HG02938 (cell line): ENCODE results near the gene HOXC9.

Experiments used
- ATAC-seq: cut with Tn5 transposase; IDR thresholded peaks from one replicate; pipeline ENCODE4 v1.9.1; 2021; ENCODE audit warnings: mild to moderate bottlenecking, moderate library complexity; ENCODE audit not compliant: unreplicated experiment

HOXC9 gene

GRCh38 chr12:53963005-53963404, 37.0 kb upstream of the HOXC9 start:
- no peak for ATAC-seq

- no peak for ATAC-seq
These were observed 36.3 kb upstream of the HOXC9 start for GRCh38 chr12:53963434-53964314.

DNA sequence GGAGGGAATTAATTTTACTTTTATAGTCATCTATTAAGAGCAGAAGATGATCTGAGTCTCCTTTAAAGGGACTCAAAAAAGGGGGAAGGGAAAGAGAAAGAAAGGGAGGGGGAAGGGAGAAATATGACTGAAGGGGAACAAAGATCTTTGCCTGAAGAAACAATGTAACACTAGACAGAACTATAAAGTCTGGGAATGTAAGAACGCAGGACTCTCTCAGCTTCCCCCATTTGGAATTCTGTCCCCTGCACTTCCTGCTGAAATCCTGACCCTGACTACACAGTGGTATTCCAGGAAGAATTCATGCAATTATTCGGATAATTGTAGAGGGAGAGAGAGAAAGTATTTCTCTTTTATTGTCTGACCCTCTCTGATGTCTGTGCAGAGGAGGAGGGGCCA, 35.6 kb upstream of the HOXC9 start:
- ATAC-seq = no peak

DNA sequence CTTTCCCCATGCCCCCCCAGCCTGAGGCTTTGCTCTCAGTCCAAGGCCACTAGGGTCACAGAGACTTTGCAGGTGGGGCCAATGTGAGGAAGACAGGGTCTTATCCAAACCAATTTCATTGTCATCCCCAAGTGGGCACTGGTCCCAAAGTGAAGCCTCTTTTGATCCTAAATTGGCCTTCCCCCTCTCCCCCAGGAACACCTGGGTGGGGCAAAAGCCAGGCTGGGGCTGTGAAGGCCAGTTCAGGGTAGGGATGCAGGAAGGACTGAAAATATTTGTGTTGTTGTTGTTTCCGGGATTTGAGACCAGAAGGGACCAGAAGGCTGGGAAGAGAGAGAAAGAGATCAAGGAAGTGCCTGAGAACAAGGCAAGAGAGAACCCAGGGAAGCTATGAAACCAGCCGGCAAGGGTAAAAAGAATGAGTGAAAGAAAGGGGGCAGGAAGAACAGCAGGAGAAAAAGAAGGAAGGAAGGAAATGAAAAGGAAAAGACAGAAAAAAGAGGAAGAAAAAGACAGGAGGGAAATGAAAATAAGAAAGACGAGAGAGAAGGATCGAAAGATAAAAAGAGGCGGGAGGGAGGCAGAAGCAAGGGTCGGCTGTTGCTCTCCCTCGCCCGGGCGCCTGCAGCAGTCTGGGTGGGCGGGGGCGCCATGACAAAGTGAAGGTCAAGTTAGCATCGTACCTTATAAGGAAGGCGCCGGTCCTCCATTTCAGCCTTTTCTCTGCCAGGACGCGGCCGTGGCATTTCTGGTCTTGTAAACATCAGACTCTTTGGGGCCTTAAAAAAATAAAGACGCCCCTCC, 34.5 kb upstream of the HOXC9 start:
- ATAC-seq = no peak

GRCh38 chr12:53966085-53966384, 33.9 kb upstream of the HOXC9 start:
- ATAC-seq = no peak

DNA sequence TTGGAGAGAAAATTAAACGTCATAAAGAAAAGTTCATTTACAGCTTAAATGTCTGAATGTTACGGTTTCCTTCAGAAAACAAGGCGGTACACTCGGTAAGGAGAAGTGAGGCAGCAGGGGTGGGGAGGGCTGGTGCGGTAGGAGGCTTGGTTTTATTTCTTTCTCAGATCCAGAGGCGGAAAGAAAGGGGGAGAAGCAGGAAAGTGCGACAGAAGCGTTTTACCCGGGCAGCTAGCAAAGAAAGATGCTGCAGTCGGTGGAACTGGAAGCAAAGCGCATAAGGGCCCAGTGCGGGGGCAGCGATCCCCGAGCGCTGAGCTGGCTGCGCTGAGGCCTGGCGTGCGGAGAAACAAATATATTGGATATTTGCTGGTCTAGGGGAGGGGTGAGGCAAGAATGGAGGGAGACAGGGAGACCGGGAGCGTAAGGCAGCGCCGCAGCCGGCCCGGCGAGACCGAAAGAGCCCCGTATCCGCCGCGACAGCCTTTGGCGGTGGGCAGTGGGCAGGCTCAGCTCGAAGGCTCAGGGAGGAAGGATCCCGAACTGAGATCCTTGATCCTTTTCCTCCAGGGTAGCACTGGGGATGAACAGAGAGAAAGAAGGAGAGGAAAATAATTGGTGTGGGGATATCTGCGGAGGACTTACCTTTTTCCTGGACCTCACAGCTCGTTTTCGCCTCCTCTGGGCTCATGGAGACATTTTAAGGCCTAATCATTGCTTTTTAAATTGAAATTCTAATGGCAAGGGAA, 33.4 kb upstream of the HOXC9 start:
- ATAC-seq = no peak

DNA sequence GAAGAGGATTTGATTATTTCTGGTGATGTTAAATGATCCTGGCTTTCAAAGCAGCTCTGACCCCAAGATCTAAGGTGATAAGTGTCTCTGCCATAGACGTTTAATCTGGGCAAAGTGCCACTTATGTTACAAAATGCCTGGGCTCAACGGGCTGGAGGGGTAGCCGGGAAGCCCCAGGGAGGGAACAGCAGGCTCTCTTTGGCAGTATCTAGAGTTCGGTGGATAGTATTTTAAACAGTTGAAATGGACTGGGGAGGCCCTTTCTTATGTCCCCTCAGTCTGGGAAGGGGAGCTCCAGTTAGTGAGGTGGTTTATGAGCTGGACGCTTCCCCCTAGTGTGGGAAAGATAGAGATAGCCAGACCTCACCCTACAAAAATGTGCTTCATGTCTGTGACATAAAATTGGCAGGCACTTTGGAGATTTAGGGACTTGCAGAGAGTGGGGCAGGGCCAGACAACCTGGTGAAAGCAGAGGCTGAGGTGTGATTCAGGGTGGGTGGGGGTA, 32.5 kb upstream of the HOXC9 start:
- no peak for ATAC-seq

- ATAC-seq = no peak
These were observed 31.5 kb upstream of the HOXC9 start for GRCh38 chr12:53968214-53969127.

GRCh38 chr12:53969588-53970259, 30.2 kb upstream of the HOXC9 start:
- ATAC-seq = no peak

DNA sequence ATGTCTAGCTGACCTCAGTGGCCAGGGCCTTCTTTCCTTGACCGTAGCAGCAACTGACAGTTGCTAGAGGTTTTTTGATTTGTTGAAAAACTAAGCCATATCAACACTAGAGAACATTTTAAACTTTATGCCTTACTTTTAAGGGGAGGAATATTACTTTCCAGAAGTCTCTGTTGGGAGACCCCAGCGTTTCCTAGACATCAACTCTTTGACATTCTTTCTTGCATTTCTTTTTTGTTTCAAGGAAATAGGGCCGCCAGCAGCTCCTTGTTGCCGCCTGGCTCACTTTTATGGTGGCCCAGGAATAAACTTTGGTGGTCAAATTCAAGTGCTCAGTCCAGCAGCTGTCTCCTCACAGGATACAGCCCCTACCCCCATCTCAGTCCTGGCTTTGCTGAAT, 29.5 kb upstream of the HOXC9 start:
- no peak for ATAC-seq

GRCh38 chr12:53971129-53971528, 28.8 kb upstream of the HOXC9 start:
- ATAC-seq = no peak

- no peak for ATAC-seq
These were observed 28.3 kb upstream of the HOXC9 start for GRCh38 chr12:53971686-53972085.

DNA sequence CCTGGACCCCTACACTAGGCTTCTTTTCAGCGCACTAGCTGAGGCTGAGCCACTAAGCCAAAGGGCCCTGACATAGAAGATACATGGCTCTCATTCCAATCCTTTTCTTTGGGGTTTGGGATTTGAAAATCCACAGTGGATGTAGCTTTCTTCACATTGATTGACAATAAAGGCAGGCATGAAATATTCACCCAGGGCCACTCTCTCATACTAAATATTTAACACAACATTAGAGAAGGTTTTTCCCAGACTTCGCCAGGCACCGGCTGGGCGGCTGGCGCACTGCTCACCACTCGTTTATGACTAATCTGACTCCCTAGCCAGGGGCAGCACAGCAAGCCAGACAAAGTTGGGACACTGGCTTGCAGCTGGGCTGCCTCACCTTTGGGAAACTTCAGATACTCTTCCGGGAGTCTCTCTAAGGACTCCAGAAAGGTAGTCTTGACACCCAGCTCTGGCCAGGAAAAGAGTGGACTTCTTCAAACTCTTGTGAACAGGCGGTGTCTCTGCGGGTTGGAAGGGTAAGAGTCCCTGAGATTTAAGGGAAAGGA, 27.7 kb upstream of the HOXC9 start:
- no peak for ATAC-seq

- ATAC-seq = no peak
These were observed 27.2 kb upstream of the HOXC9 start, which contains the start of gene HOXC11 for GRCh38 chr12:53972722-53973235. TSS of gene HOXC11 (plus strand) at chr12:53973126. CDS start at chr12:53973242, 116 bp downstream.

DNA sequence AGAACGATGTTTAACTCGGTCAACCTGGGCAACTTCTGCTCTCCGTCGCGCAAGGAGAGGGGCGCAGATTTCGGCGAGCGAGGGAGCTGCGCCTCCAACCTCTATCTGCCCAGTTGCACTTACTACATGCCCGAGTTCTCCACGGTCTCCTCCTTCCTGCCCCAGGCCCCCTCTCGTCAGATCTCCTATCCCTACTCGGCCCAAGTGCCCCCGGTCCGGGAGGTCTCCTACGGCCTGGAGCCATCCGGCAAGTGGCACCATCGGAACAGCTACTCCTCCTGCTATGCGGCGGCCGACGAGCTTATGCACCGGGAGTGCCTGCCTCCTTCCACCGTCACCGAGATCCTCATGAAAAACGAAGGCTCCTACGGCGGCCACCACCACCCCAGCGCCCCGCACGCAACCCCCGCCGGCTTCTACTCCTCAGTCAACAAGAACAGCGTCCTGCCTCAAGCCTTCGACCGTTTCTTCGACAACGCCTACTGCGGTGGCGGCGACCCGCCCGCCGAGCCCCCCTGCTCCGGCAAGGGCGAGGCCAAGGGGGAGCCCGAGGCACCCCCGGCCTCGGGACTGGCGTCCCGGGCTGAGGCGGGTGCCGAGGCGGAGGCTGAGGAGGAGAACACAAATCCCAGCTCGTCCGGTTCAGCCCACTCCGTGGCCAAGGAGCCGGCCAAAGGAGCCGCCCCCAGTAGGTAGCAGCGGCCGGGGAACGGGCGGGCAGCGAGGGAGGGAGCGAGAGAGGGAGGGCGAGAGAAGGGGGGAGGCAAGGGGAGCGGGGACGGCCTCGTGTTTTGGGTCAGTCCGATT, 26.5 kb upstream of the HOXC9 start:
- ATAC-seq = no peak

DNA sequence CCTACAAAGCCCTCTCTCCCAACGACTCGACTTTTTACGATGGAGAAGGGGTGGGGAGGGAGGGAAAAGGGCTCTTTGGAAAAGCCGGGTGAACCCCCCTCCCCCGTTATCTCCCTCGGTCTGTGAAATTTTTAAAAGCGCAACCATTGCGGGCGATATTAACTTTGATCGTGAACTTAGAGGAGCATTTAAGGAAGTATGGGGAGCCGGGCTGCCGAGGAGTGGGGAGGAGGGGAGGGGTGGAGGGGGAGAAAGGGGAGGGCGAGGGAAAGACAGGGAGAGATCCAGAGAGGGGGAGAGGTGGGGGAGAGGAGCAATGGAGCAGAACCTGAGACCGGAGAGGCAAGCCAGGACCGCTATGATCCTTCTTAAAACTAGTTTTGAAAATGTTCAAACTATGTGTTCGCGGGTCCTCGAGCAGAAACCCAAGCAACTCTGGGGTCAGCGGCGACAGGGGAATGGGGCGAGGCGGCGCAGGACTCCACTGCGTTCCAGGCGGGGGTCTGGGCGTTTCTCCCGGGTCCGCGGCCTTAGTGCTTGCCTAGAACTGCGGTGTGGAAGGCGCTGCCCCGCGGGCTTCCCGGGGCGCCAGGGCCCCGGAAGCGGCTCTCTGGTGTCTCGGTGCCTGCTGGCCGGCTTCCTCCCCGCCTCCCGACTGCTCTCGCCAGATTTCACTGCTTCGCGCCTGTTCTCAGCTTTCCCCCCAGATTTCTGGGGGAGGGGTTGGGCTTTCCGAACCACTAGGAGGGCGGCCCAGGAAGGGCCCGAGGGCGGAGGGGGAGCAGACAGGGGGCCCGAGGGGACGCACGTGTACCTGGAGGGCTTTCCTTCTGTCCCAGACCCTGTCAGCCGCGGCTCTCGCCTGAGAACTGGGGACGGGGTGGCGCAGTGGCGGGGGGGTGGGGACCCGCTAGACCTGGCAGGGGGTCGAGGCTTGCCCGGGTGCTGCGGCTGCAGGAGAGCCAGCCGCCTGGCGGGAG, 25.6 kb upstream of the HOXC9 start, which contains the start of gene HOTAIR:
TSS of gene HOTAIR (minus strand) at position 871 of the 980 bp plus-strand sequence.
- ATAC-seq = no peak

DNA sequence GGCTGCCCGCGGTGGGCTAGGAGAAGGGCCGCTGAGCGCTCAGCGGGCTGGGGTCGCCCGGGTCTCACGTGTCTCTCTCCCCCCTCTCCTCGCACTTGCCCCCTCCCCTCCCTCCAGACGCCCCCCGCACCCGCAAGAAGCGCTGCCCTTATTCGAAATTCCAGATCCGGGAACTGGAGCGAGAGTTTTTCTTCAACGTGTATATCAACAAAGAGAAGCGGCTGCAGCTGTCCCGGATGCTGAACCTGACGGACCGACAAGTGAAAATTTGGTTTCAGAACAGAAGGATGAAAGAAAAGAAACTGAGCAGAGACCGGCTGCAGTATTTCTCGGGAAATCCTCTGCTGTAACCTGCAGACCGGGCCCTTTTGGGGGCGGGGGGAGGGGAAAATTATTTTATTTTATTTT, 24.9 kb upstream of the HOXC9 start:
- ATAC-seq = no peak
